ENCODE results near the gene SLC35C1.

Gene SLC35C1

GRCh38 chr11:45847911-45848316, 43.0 kb downstream of the SLC35C1 start:
- peak; percentile 42 for DNase-seq

GRCh38 chr11:45848654-45849081, 43.7 kb downstream of the SLC35C1 start:
- DNase-seq, result no peak

DNA sequence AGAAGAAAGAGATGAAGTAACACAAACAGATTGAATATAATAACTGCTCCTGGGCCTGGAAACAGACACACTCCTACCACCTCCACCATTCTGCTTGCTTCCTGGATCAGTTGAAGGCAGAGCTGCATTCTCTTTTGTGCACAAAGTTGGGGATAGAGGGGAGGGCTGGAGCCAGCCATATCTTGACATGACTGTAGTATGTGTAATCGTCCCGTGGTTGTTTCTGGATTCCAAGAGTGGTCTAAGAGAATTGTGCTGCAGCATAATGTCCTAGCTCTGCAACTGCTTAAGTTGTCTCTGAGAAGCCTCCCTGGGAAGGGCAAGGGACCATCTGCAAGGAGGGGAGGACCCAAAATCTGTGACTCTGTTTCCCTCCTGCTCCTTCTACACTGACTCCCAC, 45.5 kb downstream of the SLC35C1 start:
- no peak for DNase-seq

- DNase-seq, result no peak
These were observed 46.3 kb downstream of the SLC35C1 start for GRCh38 chr11:45851228-45851627.

DNA sequence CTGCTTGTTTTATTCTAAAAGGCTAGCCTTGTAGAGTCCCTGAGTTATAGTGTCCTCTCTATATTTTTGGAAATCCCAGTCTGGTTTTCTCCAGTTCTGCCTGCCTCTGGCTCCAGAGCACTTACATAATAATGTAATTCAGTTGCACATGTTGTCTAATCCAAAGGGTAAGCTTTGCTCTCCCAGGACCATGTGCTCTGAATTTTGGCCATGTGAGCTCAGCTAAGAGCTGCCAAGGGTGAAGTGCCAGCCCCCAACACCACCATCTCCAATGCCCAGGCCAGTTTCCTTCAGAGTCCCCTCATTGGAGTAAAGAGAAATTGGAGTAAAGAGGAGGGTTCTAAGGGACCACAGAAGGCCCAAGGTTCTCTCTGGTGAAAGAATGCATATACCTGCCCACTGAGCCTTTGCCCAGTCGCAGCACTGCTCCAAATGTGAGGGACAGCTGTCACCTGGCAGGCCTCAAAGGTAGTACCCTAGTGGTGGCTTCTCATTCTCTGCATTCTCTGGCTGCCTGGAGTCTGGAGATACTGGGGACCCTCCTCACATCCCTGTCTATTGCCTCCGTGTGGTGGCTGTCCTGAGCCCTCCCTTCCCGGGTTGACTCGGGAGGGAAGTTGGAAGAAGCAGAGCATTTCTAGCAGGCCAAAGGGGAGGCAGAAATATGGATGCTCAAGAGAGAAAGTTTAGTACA, 47.2 kb downstream of the SLC35C1 start:
- no peak for DNase-seq

GRCh38 chr11:45852712-45853101, 47.8 kb downstream of the SLC35C1 start:
- DNase-seq, result no peak

DNA sequence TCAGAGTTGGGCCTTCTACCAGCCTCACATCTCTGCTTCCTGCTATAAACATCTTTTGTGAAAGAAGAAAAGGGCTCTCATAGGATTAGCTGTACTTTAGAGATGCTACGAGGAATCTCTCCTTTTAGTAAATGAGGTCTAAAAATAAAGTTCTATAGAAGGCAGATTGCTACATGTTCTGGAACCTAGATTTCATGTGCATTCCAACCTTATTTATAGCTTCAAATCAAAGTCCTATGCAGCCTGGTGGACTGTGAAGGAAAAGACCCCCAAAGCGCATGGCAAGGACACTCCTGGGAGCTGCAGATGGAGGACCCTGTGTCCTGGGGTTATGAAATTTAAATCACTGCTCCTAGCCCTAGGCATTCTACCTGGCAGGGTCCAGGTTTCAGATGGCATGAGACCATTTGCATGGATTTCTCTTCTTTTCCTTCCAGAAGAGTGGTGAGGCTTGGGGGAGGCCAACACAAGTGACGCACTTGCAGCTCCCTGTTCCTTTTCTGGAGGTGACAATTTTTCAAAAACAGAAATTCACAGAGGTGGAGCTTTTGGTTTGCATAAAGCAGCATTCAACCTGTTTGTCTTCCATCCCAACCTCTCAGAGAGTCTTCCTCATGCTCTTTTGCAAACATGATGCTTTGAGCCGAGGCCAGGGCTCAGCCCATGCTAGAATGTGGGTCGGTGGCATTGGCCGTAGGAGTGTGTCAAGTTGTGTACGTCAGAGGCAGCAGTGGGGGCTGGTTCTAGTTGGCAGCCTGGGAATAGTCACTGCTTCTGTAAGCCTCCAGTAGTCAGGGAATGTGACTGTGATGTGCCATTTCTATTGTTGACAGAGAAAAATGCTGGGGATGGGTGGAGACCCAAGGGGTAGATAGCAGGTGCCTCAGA, 48.6 kb downstream of the SLC35C1 start:
- DNase-seq, result no peak

GRCh38 chr11:45855308-45855707, 50.4 kb downstream of the SLC35C1 start:
- DNase-seq, result no peak

DNA sequence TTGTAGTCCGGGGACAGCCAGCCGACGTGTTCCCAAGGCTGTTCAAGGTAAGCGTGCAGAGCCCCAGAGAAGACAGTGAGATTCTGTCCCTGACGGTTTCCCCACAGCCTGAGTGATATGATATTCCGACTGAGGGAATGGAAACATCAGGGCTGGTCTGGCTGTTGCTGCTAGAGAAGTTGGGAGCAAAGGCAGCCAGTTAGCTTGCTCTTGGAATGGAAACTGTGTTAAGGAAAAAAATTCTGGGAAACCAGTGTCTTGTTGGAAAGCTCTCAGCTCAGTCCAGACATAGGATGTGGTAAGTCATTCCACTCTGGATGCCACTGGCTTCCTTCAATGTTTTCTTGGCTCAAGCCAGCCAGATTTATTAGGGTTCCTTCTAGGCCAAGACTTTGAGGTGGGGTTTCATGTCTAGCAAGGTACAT, 51.1 kb downstream of the SLC35C1 start:
- DNase-seq, result no peak

GRCh38 chr11:45857961-45858474, 53.1 kb downstream of the SLC35C1 start:
- DNase-seq, result no peak

GRCh38 chr11:45858751-45859398, 53.9 kb downstream of the SLC35C1 start:
- DNase-seq, result no peak

- no peak for DNase-seq
These were observed 54.8 kb downstream of the SLC35C1 start for GRCh38 chr11:45859661-45860140.

DNA sequence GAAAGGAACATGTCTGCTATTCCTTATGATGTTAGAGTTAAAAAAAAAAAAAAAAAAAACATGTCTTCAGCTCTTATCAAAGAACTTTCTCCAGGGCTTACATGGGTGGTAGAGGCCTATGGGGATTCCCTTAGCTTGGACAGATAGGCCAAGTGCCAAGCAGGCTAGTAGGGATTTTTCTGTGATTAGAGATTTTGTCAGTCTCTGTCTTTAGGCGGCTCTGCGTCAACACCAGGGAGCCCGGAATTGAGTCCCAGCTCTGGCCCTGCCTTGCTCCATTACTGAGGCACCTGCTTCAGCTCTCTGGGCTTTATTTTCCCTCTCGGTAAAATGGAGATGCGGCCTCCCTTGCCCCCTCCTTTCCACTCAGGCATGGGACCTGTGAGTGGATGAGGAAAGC, 55.4 kb downstream of the SLC35C1 start:
- DNase-seq, result no peak

GRCh38 chr11:45860764-45861510, 56.0 kb downstream of the SLC35C1 start:
- DNase-seq, result no peak

Measured in 8988T (cell line).